ENCODE data around the gene SNIP1.

The SNIP1 gene

DNA sequence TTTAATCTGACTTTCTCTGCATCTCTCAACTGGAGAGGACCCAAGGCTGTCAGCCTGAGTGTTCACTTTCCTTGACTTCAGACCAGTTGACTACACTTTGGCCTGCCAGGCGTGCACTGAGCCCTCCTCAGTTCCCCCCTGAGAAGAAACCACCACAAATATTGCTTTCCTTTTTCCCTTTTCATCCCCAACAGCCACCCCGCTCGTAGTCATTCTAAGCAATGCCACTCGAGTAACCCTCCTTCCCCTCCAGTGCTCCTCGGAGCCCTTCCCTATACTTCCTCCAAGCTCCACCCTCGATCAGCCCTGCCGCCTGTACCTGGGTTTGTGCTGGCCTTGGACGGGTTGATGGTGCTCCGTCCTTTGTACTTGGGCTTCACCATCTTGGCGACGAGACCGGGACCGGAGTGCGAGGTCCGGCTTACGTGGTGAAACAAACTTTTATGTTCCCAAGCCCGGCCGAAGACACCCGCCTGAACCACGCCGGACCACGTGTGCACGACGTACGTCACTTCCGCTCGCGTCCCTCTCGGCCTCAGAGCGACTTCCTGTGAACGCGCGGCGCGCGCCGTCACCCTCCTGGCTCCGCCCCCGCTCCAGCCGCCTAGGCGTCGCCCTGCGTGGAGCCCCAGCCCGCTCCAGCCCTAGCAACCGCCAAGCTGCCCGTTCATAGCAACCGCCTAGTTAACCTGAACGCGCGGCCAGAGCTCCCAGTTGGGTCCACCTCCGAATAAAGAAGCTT is 41.5 kb upstream of the SNIP1 start, which contains the start of gene GNL2 (continued):
- TF ChIP-seq ZNF518A (tag by site-specific recombination; conservative IDR thresholded peaks at IDR 0.05; ENCODE audit: low read depth) (peak; percentile 56), ZNF391 (tag by site-specific recombination; IDR thresholded peaks at IDR 0.05; ENCODE audit: borderline replicate concordance, low read depth) (peak; percentile 70; the same call in 1 of the 2 replicates), TRIM28 (IDR thresholded peaks at IDR 0.05; ENCODE audit: borderline replicate concordance, low read length) (0 out of 2 replicates have a peak, but pooled peaks have one; percentile 38), ZNF341 (tag by site-specific recombination; IDR thresholded peaks at IDR 0.05; ENCODE audit: low read depth) (peak; percentile 27; the same call in 1 of the 2 replicates), CTCF (tag by site-specific recombination; IDR thresholded peaks at IDR 0.05) (no peak), ZBTB26 (tag by site-specific recombination; optimal IDR thresholded peaks at IDR 0.05) (peak; percentile 98), SETDB1 (IDR thresholded peaks at IDR 0.05; ENCODE audit: insufficient read length, low read length) (no peak), ZNF350 (tag by site-specific recombination; IDR thresholded peaks at IDR 0.05) (no peak), PRDM10 (tag by site-specific recombination; IDR thresholded peaks at IDR 0.05) (peak; percentile 65), SP7 (tag by site-specific recombination; IDR thresholded peaks at IDR 0.05) (peak; percentile 6), ZBTB17 (tag by site-specific recombination; IDR thresholded peaks at IDR 0.05) (0 out of 2 replicates have a peak, but pooled peaks have one; percentile 44), ZNF510 (tag by site-specific recombination; IDR thresholded peaks at IDR 0.05; ENCODE audit: insufficient replicate concordance) (no peak), SALL2 (tag by site-specific recombination; IDR thresholded peaks at IDR 0.05; ENCODE audit: borderline replicate concordance) (no peak), ZFP41 (tag by site-specific recombination; IDR thresholded peaks at IDR 0.05; ENCODE audit: borderline replicate concordance) (no peak), KLF9 (tag by site-specific recombination; IDR thresholded peaks at IDR 0.05; ENCODE audit: low read depth) (0 out of 2 replicates have a peak, but pooled peaks have one; percentile 20), HOXA7 (CRISPR knock-in tag; IDR thresholded peaks at IDR 0.05; ENCODE audit: borderline replicate concordance) (no peak), ZNF335 (tag by site-specific recombination; conservative IDR thresholded peaks at IDR 0.05) (peak; percentile 94), ZNF211 (tag by site-specific recombination; IDR thresholded peaks at IDR 0.05; ENCODE audit: low read depth) (no peak), SP3 (tag by site-specific recombination; IDR thresholded peaks at IDR 0.05) (peak; percentile 80), GLI2 (tag by site-specific recombination; IDR thresholded peaks at IDR 0.05; ENCODE audit: borderline replicate concordance, low read depth) (no peak), ZBTB21 (tag by site-specific recombination; IDR thresholded peaks at IDR 0.05) (peak; percentile 88), KLF8 (tag by site-specific recombination; IDR thresholded peaks at IDR 0.05) (peak; percentile 63; the same call in 1 of the 2 replicates)
- TF ChIP-seq, protein P1, sequence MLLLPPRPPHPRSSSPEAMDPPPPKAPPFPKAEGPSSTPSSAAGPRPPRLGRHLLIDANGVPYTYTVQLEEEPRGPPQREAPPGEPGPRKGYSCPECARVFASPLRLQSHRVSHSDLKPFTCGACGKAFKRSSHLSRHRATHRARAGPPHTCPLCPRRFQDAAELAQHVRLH (tag by site-specific recombination; IDR thresholded peaks at IDR 0.05), result peak; percentile 60; the same call in 1 of the 2 replicates
- TF ChIP-seq, protein P2, sequence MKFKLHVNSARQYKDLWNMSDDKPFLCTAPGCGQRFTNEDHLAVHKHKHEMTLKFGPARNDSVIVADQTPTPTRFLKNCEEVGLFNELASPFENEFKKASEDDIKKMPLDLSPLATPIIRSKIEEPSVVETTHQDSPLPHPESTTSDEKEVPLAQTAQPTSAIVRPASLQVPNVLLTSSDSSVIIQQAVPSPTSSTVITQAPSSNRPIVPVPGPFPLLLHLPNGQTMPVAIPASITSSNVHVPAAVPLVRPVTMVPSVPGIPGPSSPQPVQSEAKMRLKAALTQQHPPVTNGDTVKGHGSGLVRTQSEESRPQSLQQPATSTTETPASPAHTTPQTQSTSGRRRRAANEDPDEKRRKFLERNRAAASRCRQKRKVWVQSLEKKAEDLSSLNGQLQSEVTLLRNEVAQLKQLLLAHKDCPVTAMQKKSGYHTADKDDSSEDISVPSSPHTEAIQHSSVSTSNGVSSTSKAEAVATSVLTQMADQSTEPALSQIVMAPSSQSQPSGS (tag by site-specific recombination; IDR thresholded peaks at IDR 0.05; ENCODE audit: low read depth), result peak; percentile 54; the same call in 1 of the 2 replicates

Measured in HEK293 (cell line).